ENCODE data around the gene GPR18.
"Not testable (repeated sequence)": the region's sequence is repeated elsewhere in the genome, so short reads cannot be mapped to it uniquely, and the experiment has no call there.

The GPR18 gene

GRCh38 chr13:99265821-99266426 is 7.7 kb upstream of the GPR18 start:
- DNase-seq, result peak; percentile 66

DNA sequence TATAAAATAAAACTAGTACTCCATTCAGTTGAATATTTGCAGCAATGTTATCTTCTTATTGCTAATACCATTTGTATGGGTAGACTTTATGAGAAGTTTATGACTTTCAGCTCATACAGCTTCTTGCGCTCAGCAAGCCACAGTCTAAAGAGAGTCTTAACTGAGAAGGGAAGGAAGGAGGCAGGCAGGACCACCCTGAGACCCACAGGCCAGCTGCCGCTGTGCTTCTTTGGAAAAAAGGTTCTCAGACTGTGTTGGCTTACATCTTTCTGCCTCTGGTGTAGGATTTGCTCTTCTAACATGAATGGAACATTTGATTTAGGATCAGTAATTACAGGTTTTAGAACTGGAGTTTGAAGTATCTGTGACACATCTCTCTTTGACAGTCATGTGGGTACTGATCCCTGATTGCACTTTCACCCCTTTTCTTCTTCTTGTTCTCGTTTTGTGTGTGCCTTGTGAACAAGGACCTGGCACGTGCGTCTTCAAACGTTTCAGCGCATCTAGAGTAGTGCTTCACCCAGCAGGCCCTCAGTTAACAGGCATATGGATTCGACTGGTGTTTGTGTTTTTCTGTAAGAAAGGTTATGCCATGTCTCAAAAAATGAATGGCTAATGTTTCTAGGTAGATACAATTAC is 7.1 kb upstream of the GPR18 start:
- peak; percentile 74 for DNase-seq

- DNase-seq, result no peak
These were observed 5.9 kb upstream of the GPR18 start for GRCh38 chr13:99264051-99264450.

GRCh38 chr13:99263126-99263785 is 5.1 kb upstream of the GPR18 start:
- DNase-seq, result no peak

GRCh38 chr13:99261059-99261458 is 2.9 kb upstream of the GPR18 start:
- no peak for DNase-seq

DNA sequence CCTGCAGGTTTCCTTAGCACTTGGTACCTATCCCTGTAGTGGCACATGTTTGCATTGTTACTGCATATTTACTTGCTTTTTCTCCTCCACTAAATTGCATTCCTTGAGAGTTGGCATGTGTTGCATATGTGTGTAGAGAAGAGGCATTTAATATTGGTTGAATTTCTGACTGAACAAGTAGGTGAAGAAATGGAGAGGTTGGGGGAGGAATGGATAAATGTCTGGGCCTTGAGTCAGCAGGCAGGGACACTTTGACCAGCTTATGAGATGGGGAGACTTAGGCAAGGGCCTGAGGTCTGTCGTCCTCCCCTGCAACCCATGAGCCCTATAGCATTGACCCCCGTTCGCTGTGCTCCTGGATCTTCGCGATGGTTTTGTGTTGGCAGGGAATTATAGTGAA is 2.0 kb upstream of the GPR18 start:
- no peak for DNase-seq

- peak; percentile 54 for DNase-seq
These were observed 767 bp upstream of the GPR18 start for GRCh38 chr13:99258946-99259345.

GRCh38 chr13:99257291-99257690 is 888 bp downstream of the GPR18 start:
- DNase-seq, result no peak

- DNase-seq, result no peak
These were observed 1.5 kb downstream of the GPR18 start for GRCh38 chr13:99256709-99257108.

DNA sequence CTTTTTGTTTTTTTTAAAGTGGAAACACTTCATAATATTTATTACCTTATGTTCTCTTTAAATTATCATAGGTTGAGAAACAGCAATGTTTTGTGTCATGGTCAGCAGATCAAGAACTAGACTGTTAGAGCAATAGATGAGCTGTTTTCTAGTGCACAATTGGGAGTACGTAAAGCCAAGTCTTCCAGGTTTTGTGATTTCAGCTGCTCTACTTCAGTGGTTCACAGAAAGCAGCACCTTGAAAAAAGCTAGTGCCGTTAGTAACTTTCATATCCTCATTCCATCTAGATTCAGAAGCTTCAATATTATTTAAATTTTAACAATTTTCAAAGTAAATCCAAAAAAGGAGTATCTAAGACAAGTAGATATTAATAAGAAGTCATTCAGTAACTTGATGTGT is 1.9 kb downstream of the GPR18 start:
- DNase-seq, result no peak

GRCh38 chr13:99255271-99255670 is 2.9 kb downstream of the GPR18 start:
- DNase-seq, result no peak

GRCh38 chr13:99254830-99255229 is 3.3 kb downstream of the GPR18 start:
- no peak for DNase-seq

- no peak for DNase-seq
These were observed 6.3 kb downstream of the GPR18 start for GRCh38 chr13:99251921-99252320.

DNA sequence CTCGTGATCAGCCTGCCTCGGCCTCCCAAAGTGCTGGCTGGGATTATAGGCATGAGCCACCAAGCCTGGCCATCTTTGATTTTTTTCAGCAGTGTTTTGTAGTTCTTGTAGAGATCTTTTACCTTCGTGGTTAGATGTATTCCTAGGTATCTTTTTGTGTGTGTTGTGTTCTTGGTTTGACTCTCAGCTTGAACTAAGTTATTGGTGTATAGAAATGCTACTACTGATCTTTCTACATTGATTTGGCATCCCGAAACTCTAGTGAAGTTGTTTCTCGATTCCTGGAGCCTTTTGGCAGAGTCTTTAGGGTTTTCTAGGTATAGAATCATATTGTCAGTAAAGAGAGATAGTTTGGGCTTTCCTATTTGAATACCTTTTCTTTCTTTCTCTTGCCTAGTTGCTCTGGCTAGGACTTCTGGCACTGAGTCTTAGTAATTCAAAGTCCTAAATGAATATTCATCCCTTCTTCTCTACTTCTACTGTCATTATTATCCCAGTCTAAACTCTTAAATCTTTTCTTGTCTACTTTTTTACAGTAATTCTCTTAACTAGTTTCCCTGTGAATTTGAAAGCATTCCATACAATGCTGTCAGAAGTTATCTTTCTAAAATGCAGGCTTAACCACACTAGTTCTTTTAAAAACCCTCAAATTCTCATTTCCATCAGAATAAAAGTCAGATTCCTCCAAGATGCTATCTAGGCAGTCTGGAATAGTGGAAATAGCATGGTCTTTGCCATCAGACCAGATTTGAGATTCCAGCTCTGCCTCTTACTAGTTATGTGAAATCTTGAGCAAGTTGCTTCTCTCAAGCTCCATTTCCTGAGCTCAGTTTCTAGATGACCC is 7.0 kb downstream of the GPR18 start:
- peak; percentile 78 for DNase-seq

GRCh38 chr13:99249606-99250005 is 8.6 kb downstream of the GPR18 start:
- DNase-seq, result not testable (repeated sequence)

- DNase-seq, result not testable (repeated sequence)
These were observed 9.0 kb downstream of the GPR18 start for GRCh38 chr13:99249178-99249577.

DNA sequence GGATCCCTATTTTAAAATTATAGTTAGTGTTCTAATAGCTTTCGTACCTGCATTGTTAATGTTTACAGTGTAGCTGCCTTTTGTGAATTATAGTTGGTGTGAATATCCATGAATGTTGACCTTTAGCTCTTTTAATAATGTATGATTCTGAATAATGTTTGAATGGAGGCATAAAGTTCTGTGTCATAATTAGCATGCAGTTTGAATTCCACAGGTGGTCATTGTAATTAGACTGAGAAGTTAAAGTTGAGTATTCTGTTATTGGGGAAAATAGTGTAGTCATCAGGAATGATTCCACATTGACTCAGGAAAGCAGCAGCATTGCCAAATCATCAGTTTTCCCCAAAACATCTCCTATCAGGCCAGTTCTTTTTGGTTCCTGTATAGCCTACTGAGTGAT is 12.1 kb downstream of the GPR18 start:
- no peak for DNase-seq

DNA sequence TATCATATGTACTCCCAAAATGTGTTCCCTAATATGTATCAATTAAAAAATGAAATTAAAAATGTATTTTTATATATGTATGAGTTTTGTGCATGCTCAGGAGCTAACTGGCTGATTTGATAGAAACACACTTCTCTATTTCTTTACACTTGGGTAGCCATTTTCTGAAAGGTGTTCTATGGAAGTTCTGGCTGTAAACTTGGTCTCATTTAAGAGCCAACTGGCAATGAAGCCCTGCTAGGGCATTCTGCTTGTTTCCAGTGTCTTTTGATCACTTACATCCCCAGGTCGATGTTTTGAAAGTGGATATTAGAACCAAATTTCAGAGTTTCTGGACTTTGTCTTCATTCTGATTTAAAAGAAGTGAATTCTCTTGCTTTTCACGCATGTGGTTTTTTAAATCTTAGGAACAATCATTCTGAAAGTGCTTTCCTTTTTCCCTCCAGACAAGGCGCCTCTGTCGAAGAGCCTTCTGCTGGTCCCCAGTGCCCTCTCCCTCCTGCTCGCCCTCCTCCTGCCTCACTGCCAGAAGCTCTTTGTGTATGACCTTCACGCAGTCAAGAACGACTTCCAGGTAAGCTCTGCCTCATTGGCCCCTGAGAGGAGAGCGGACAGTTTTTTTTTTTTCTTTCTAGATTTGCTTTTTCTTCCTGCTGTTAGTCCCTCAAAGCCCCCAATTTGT is 20.1 kb downstream of the GPR18 start:
- peak; percentile 65 for DNase-seq

DNA sequence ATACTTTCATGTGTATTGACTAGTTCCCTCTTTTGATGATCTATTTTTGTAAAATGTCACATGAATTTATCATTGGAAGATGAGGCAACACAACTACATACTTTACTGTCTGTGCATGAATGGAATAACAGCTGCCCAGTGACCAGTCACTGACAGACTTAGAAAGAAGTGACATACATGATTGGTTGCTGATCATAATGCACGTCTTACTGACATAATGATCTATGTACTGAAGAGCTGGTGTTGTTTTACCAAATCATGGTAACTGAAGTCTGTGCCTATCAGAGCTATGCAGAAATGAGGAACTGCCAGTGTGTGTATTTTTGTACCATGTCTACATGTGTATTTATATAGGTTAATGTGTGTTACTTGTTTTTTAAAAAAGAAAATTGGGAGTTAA is 26.5 kb downstream of the GPR18 start:
- DNase-seq, result no peak

GRCh38 chr13:99230991-99231390 is 27.2 kb downstream of the GPR18 start:
- no peak for DNase-seq

DNA sequence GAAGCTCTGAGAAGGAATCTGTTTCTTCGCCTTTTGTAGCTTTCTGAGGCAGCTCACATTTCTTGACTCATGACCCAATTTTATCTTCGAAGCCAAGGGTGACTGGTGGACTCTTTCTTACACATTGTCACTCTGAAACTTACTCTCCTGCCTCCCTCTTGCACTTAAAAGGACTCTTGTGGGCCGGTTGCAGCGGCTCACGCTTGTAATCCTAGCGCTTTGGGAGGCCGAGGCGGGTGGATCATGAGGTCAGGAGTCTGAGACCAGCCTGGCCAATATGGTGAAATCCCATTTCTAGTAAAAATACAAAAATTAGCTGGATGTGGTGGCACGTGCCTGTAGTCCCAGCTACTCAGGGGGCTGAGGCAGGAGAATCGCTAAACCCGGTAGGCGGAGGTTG is 27.6 kb downstream of the GPR18 start:
- DNase-seq, result not testable (repeated sequence)

GRCh38 chr13:99228737-99229691 is 29.2 kb downstream of the GPR18 start:
- peak; percentile 66 for DNase-seq

All from activated CD4-positive, alpha-beta T cell treated with anti-CD3 and anti-CD28 coated beads, Interleukin-2, amount 50 U/mL, for 16 hours (primary cell).